SK-N-SH (cell line): ENCODE measurements around the gene OTUD5. TPM values are rescaled to one million over a fixed set of nuclear protein-coding genes. Genes with fewer than 3 reads are reported as not detected.

ENCODE experiments used
- CTCF ChIA-PET: fragments of 300-600, 350-600 bp; formaldehyde crosslinking; extraction: SDS; loops from one replicate; lab custom pipeline; 2021; lab: Yijun Ruan, JAX
- POLR2A ChIA-PET: fragments of 350-600 bp; sonication (Branson Sonifier 250); formaldehyde crosslinking; extraction: SDS; loops from one replicate; lab custom pipeline; 2020; ENCODE audit warnings: antibody characterized with exemption, inconsistent platforms; lab: Yijun Ruan, JAX
- DNase-seq: peaks from one replicate; pipeline ENCODE4 v3.0.0; 2012
- H2AFZ ChIP-seq: fragments of 200-600 bp; sonication (generic); 2 replicates; pipeline ENCODE4 v1.8.1; 2016; ENCODE audit warnings: antibody characterized with exemption, mild to moderate bottlenecking, low read depth
- H3F3A ChIP-seq: fragments of 200-600 bp; sonication (generic); replicated peaks from 2 replicates; pipeline ENCODE3; 2016; ENCODE audit warnings: antibody characterized with exemption, mild to moderate bottlenecking; ENCODE audit not compliant: insufficient read depth
- H3K27ac ChIP-seq, 2 experiments: fragments of 200-500 bp in 1 of 2; fragments of 200-600 bp in 1 of 2; sonication (Bioruptor generic) in 1 of 2; sonication (generic), shearing (Covaris generic) in 1 of 2; 2 replicates each; pipeline versions ENCODE4 v1.5.1 to v1.6.1; 2014 to 2016; ENCODE audit warnings: low read depth in 2 of 2, inconsistent platforms in 1 of 2, low read length in 1 of 2, mild to moderate bottlenecking in 1 of 2, mixed read lengths in 1 of 2
- H3K27me3 ChIP-seq: fragments of 200-600 bp; sonication (generic), shearing (Covaris generic); 2 replicates; pipeline ENCODE4 v1.6.1; 2016; ENCODE audit warnings: mixed run types; ENCODE audit not compliant: insufficient read depth
- H3K36me3 ChIP-seq, 2 experiments: fragments of 200-500 bp in 1 of 2; fragments of 200-600 bp in 1 of 2; sonication (Bioruptor generic) in 1 of 2; sonication (generic) in 1 of 2; replicated peaks in 1 of 2; 2 replicates each; pipeline versions ENCODE3 to v1.5.1; 2014 to 2016; ENCODE audit warnings: low read length in 1 of 2, mild to moderate bottlenecking in 1 of 2; ENCODE audit not compliant: insufficient read depth in 2 of 2, control insufficient read depth in 1 of 2
- H3K4me1 ChIP-seq, 2 experiments: fragments of 200-500 bp in 1 of 2; fragments of 200-600 bp in 1 of 2; sonication (Bioruptor generic) in 1 of 2; sonication (generic), shearing (Covaris generic) in 1 of 2; 2 replicates each; pipeline versions ENCODE4 v1.5.1 to v1.6.1; 2014 to 2016; ENCODE audit warnings: low read depth in 1 of 2, low read length in 1 of 2, mixed run types in 1 of 2; ENCODE audit not compliant: insufficient read depth in 2 of 2, control insufficient read depth in 1 of 2
- H3K4me2 ChIP-seq: fragments of 200-600 bp; sonication (generic), shearing (Covaris generic); 2 replicates; pipeline ENCODE4 v1.6.1; 2017; ENCODE audit warnings: mixed run types
- H3K4me3 ChIP-seq, 2 experiments: fragments of 200-500 bp in 1 of 2; fragments of 200-600 bp in 1 of 2; sonication (Bioruptor generic) in 1 of 2; sonication (generic), shearing (Covaris generic) in 1 of 2; 2 replicates each; pipeline versions ENCODE4 v1.5.1 to v1.8.1; 2014 to 2016; ENCODE audit warnings: low read depth in 2 of 2, inconsistent platforms in 1 of 2, low read length in 1 of 2, mild to moderate bottlenecking in 1 of 2, mixed read lengths in 1 of 2, moderate library complexity in 1 of 2
- H3K79me2 ChIP-seq: fragments of 200-600 bp; sonication (generic); 2 replicates; pipeline ENCODE4 v1.8.1; 2017; ENCODE audit warnings: mild to moderate bottlenecking; ENCODE audit not compliant: insufficient read depth
- H3K9ac ChIP-seq: fragments of 200-600 bp; sonication (generic); 2 replicates; pipeline ENCODE4 v1.6.1; 2017; ENCODE audit warnings: mixed run types
- H3K9me2 ChIP-seq: fragments of 200-600 bp; sonication (generic); 2 replicates; pipeline ENCODE4 v1.6.1; 2017; ENCODE audit warnings: mixed run types
- H3K9me3 ChIP-seq: fragments of 200-600 bp; sonication (generic); 2 replicates; pipeline ENCODE4 v1.6.1; 2017; ENCODE audit warnings: mixed run types, mild to moderate bottlenecking, moderate library complexity
- H4K20me1 ChIP-seq: fragments of 200-600 bp; sonication (generic); 2 replicates; pipeline ENCODE4 v1.6.1; 2017; ENCODE audit warnings: mild to moderate bottlenecking, mixed run types; ENCODE audit not compliant: insufficient read depth
- EZH2phosphoT487 ChIP-seq: fragments of 200-600 bp; sonication (generic); IDR thresholded peaks from 2 replicates; pipeline ENCODE4 v1.6.1; 2017; ENCODE audit warnings: low read depth, mixed run types, mild to moderate bottlenecking, antibody characterized with exemption, moderate library complexity, borderline replicate concordance
- TAF1 ChIP-seq: IDR thresholded peaks from 2 replicates; pipeline ENCODE4 v1.6.1; 2012; ENCODE audit warnings: low read depth, mild to moderate bottlenecking, low read length, moderate library complexity, borderline replicate concordance
- YY1 ChIP-seq: IDR thresholded peaks from 2 replicates; pipeline ENCODE4 v1.4.0; 2012; ENCODE audit warnings: low read depth, mild to moderate bottlenecking
- WGBS: methylation state at CpG from one replicate; pipeline ENCODE4 v1.1.6; 2017; ENCODE audit warnings: low lambda C conversion rate; 5-methylcytosine and 5-hydroxymethylcytosine counted together
- polyA plus RNA-seq, 3 experiments: library from polyadenylated mRNA; depleted of rRNA; stranded (reverse); fragments of >200 nt; gene quantifications; 2 replicates each; pipeline ENCODE4 v1.2.3, GENCODE V29; 2012
- TF ChIP-seq, protein P1 (sequence below): IDR thresholded peaks from 2 replicates; pipeline ENCODE4 v1.4.0; 2012; ENCODE audit warnings: low read depth
- TF ChIP-seq, protein P2 (sequence below): fragments of 150-350 bp; IDR thresholded peaks from 2 replicates; pipeline ENCODE4 v1.6.1; 2017; ENCODE audit warnings: antibody characterized with exemption, low read length, low read depth, borderline replicate concordance
- TF ChIP-seq, protein P3 (sequence below): IDR thresholded peaks from 2 replicates; pipeline ENCODE4 v1.4.0; 2012; ENCODE audit warnings: low read depth, borderline replicate concordance

Gene OTUD5
- polyA plus RNA-seq, 1 of the 3 experiments (the other 2 are of a cell fraction): 90.4 TPM

DNA sequence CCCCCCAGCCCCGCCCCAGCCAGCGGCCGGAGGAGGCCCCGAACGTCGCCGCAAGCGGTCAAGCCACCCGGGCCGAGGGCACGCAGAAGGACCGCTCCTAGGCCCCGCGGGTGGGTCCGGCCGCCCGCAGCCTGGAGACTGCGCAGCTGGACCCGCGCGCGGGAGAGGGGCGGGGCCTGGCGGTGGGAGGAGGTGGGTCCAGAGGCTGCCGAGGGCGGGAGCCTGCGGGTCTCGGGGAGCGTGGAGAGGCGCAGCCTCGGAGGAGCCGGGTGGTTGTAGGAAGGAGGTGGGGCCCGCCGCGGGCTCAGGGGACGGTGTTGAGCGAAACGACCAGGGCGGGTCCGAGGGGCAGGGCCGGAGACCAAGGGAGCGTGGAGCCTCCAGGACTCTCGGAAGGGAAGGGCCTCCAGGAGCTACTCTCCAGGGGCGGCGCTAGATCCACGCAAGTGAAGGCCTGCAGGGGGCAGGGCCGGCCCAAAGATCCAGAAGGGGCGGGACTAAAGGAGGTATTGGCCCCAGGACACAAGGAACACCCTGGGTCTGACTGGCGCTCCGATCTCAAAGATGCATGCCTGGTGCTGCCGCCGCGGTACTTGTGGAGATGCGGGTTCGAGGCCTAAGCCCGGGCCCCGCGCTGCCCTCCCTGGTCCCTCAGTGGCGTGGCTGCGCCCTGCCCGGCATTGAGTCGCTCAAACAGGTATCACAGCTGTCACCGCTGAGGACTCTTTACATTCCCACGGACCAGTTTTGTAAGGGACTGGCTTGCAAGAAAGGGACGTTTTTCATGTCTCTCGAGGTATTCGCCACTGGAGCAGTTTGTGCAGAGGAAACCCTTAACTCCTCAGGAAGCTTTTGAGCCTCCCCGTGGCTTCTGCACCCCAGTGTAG is 65.8 kb downstream of the OTUD5 start (continued):
- TF ChIP-seq, protein P1, sequence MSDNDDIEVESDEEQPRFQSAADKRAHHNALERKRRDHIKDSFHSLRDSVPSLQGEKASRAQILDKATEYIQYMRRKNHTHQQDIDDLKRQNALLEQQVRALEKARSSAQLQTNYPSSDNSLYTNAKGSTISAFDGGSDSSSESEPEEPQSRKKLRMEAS: 0 out of 2 replicates have a peak, but pooled peaks have one; percentile 13
- no peak for TF ChIP-seq EZH2phosphoT487
- TF ChIP-seq, protein P2, sequence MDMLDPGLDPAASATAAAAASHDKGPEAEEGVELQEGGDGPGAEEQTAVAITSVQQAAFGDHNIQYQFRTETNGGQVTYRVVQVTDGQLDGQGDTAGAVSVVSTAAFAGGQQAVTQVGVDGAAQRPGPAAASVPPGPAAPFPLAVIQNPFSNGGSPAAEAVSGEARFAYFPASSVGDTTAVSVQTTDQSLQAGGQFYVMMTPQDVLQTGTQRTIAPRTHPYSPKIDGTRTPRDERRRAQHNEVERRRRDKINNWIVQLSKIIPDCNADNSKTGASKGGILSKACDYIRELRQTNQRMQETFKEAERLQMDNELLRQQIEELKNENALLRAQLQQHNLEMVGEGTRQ: no peak
- TF ChIP-seq, protein P3, sequence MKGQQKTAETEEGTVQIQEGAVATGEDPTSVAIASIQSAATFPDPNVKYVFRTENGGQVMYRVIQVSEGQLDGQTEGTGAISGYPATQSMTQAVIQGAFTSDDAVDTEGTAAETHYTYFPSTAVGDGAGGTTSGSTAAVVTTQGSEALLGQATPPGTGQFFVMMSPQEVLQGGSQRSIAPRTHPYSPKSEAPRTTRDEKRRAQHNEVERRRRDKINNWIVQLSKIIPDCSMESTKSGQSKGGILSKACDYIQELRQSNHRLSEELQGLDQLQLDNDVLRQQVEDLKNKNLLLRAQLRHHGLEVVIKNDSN: no peak

DNA sequence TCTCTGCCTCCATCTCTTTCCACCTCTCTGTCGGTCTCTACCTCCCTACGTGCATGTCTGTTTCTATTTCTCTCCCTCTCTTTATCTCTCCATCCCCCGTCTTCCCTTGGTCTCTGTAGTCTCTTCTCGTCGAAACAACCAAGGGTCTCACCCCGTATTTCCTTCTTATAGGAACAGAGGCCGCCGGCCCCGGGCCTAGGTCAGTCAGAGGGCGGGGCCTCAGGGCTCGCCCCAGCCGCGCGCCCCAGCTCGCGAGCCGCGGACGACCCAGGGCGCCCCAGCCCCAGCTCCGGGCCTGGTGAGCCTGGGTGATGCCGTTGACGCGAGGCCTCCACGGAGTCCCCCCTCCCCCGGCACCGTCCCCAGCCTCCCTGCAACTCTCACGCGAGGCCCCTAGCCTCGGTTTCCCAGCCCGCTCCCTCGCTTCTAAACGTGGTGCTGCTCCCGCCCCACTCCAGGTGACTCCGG is 66.4 kb downstream of the OTUD5 start:
- Histone ChIP-seq H4K20me1 (no peaks in the 10 kb centered on the region), H3K27me3 (peaks cover 20% of the 10 kb centered on the region; the same call in 1 of the 2 replicates), H3K4me3 (peak overlapping the region; percentile 42 to 57), H2AFZ (peak overlapping the region; percentile 59; the same call in 1 of the 2 replicates), H3K9me3 (no peaks in the 10 kb centered on the region), H3K9me2 (no peaks in the 10 kb centered on the region), H3K9ac (peak overlapping the region; percentile 54; the same call in 1 of the 2 replicates), H3F3A (peaks cover 3% of the 10 kb centered on the region), H3K4me1 (peaks cover 0 to 7% of the 10 kb centered on the region in 2 experiments; a peak in 1 of 4 replicates), H3K27ac (peak overlapping the region in 1 of 2 experiments; percentile 11; a peak in 1 of 4 replicates), H3K36me3 (peaks cover 0 to 2% of the 10 kb centered on the region in 2 experiments), H3K4me2 (peak overlapping the region; percentile 76; the same call in 1 of the 2 replicates), H3K79me2 (peaks cover 4% of the 10 kb centered on the region; the same call in 1 of the 2 replicates)
- WGBS: 23% methylated on average over 27 of the region's 35 CpGs
- ChIA-PET CTCF (interaction anchor here (1.0 to 1.6 kb wide), 4 partner anchors 21 to 243 kb away, joined by 3 to 8 read pairs (median 5); partner anchors contain the start of gene SLC35A2), POLR2A (interaction anchor here (0.8 to 1.5 kb wide), 2 partner anchors 21 to 215 kb away, joined by 3 to 4 read pairs; partner anchors contain the start of gene SLC35A2)
- TF ChIP-seq YY1 (no peak), TAF1 (no peak)
- TF ChIP-seq, protein P1: no peak
- TF ChIP-seq, protein P3: no peak
- DNase-seq: peak; percentile 65
